Stimulated activated CD4-positive, alpha-beta T cell treated with anti-CD3 and anti-CD28 coated beads, Interleukin-12 subunit alpha, Interleukin-12 subunit beta, amount 100 ng/mL, for 48 hours (primary cell): Measurements from ENCODE around the gene SLC4A9.
"Not testable (repeated sequence)": the region's sequence is repeated elsewhere in the genome, so short reads cannot be mapped to it uniquely, and the experiment has no call there.

Source experiments
- DNase-seq, 3 donors: peaks; one replicate each; pipeline ENCODE4 v3.0.0-alpha.2; 2020; ENCODE audit warnings: low read depth in 2 of 3, low spot score in 1 of 3

The SLC4A9 gene

GRCh38 chr5:140337880-140338279, 22.1 kb upstream of the SLC4A9 start:
- no peak for DNase-seq

- DNase-seq: no peak
Measured at GRCh38 chr5:140338336-140338735, 21.7 kb upstream of the SLC4A9 start.

- no peak for DNase-seq
Measured at GRCh38 chr5:140338908-140339307, 21.1 kb upstream of the SLC4A9 start.

- no peak for DNase-seq
Measured at GRCh38 chr5:140339636-140340035, 20.4 kb upstream of the SLC4A9 start.

- no peak for DNase-seq
Measured at GRCh38 chr5:140340605-140341121, 19.3 kb upstream of the SLC4A9 start.

GRCh38 chr5:140341591-140341990, 18.4 kb upstream of the SLC4A9 start:
- no peak for DNase-seq

- no peak for DNase-seq
Measured at GRCh38 chr5:140342287-140342686, 17.7 kb upstream of the SLC4A9 start.

GRCh38 chr5:140342896-140343295, 17.1 kb upstream of the SLC4A9 start:
- DNase-seq: no peak

GRCh38 chr5:140343849-140344248, 16.1 kb upstream of the SLC4A9 start:
- not testable (repeated sequence) for DNase-seq

- DNase-seq: no peak
Measured at GRCh38 chr5:140344683-140345423, 15.1 kb upstream of the SLC4A9 start.

GRCh38 chr5:140345919-140346347, 14.1 kb upstream of the SLC4A9 start:
- DNase-seq: no peak

GRCh38 chr5:140346348-140347221, 13.4 kb upstream of the SLC4A9 start, which contains the start of gene HBEGF:
HBEGF (minus strand) TSS chr5:140346603; CDS start chr5:140346328, 275 bp downstream.
- peak in 1 of 3 donors; percentile 49 for DNase-seq

- DNase-seq: no peak
Measured at GRCh38 chr5:140347360-140347759, 12.6 kb upstream of the SLC4A9 start.

- DNase-seq: no peak
Measured at GRCh38 chr5:140348104-140348503, 11.9 kb upstream of the SLC4A9 start.

GRCh38 chr5:140349244-140349643, 10.8 kb upstream of the SLC4A9 start:
- no peak for DNase-seq

- DNase-seq: peak in 1 of 3 donors; percentile 92
Measured at GRCh38 chr5:140351609-140352334, 8.2 kb upstream of the SLC4A9 start.

GRCh38 chr5:140355546-140355945, 4.4 kb upstream of the SLC4A9 start:
- DNase-seq: no peak

- no peak for DNase-seq
Measured at GRCh38 chr5:140356853-140357725, 2.9 kb upstream of the SLC4A9 start.

- peak; percentile 67 to 75 (median 68) for DNase-seq
Measured at GRCh38 chr5:140357726-140358093, 2.3 kb upstream of the SLC4A9 start.

- no peak for DNase-seq
Measured at GRCh38 chr5:140358738-140359310, 1.2 kb upstream of the SLC4A9 start.
